Lung (tissue), 12 donors: ENCODE data around the gene SEMA3C. TPM values are rescaled to one million over a fixed set of nuclear protein-coding genes. Genes with fewer than 3 reads are reported as not detected.

Experiments
- ATAC-seq: fragments of 200-7000 bp; cut with Tn5 transposase; one replicate; pipeline ENCODE4 v1.9.1; 2020; ENCODE audit warnings: moderate number of reproducible peaks; ENCODE audit not compliant: insufficient read depth, low FRiP score
- DNase-seq, 3 donors: peaks; one replicate each; pipeline ENCODE4 v3.0.0-alpha.2; 2013 to 2017
- H3K27ac ChIP-seq, 2 donors: one replicate each; pipeline ENCODE4 v1.5.1; 2013; ENCODE audit warnings: mild to moderate bottlenecking in 2 of 2, moderate library complexity in 2 of 2, control low read depth in 1 of 2, inconsistent platforms in 1 of 2, low read depth in 1 of 2, low read length in 1 of 2
- H3K27me3 ChIP-seq, 3 donors: one replicate each; pipeline ENCODE4 v1.5.1; 2013; ENCODE audit warnings: low read length in 2 of 3; ENCODE audit not compliant: control insufficient read depth in 3 of 3, insufficient read depth in 3 of 3
- H3K36me3 ChIP-seq, 4 donors: one replicate each; pipeline ENCODE4 v1.5.1; 2013; ENCODE audit warnings: low read length in 4 of 4, mild to moderate bottlenecking in 1 of 4, moderate library complexity in 1 of 4; ENCODE audit not compliant: control insufficient read depth in 4 of 4, insufficient read depth in 4 of 4
- H3K4me1 ChIP-seq, 5 donors: one replicate each; pipeline ENCODE4 v1.5.1; 2013; ENCODE audit warnings: low read length in 5 of 5, mild to moderate bottlenecking in 2 of 5, moderate library complexity in 1 of 5; ENCODE audit not compliant: control insufficient read depth in 5 of 5, insufficient read depth in 5 of 5
- H3K4me3 ChIP-seq: one replicate; pipeline ENCODE4 v1.5.1; 2013; ENCODE audit warnings: mild to moderate bottlenecking, control low read depth, moderate library complexity
- H3K9ac ChIP-seq, 2 donors: one replicate each; pipeline ENCODE4 v1.5.1; 2013; ENCODE audit warnings: low read length in 2 of 2, control low read depth in 1 of 2; ENCODE audit not compliant: insufficient read depth in 1 of 2
- H3K9me3 ChIP-seq, 4 donors: one replicate each; pipeline ENCODE4 v1.5.1; 2013; ENCODE audit warnings: low read length in 3 of 4, mild to moderate bottlenecking in 1 of 4, moderate library complexity in 1 of 4; ENCODE audit not compliant: control insufficient read depth in 4 of 4, insufficient read depth in 3 of 4
- WGBS, 2 donors: extraction: QIAGEN DNeasy Blood & Tissue Kit; methylation state at CpG; one replicate each; pipeline ENCODE4 v1.1.7; 2013; 5-methylcytosine and 5-hydroxymethylcytosine counted together
- polyA plus RNA-seq, 2 donors: library from polyadenylated mRNA; stranded (reverse); fragments of 200-250 nt; gene quantifications; one replicate each; pipeline ENCODE4 v1.2.1, GENCODE V29; 2013
- total RNA-seq, 2 donors: library from RNA; depleted of rRNA in 1 of 2; stranded (reverse); fragments of >200 nt in 1 of 2; gene quantifications; one replicate each; pipeline ENCODE4 v1.2.1, GENCODE V29; 2014 to 2021
- TF ChIP-seq, protein P1 (sequence below): IDR thresholded peaks from 2 replicates; pipeline ENCODE4 v1.5.1; 2012; ENCODE audit warnings: mild to moderate bottlenecking; ENCODE audit errors: control extremely low read depth, extremely low read depth
- donor health status: control.
- donor health status: control.
- donor health status: Bipolar disorder and iron deficiency.
- donor health status: healthy.
- donor health status: DM: yes; HTN: yes; CAD: no.

Gene SEMA3C
- total and polyA plus RNA-seq, 4 donors: 6.9 to 87.2 (median 33.7) TPM

GRCh38 chr7:80860554-80860953, 58.3 kb downstream of the SEMA3C start:
- DNase-seq (no peak), ATAC-seq (no peak)
- no peaks in the 10 kb centered on the region for H3K27me3 ChIP-seq
- H3K27ac ChIP-seq: peak overlapping the region in 1 of 2 donors; percentile 12
- no peak overlapping the region for H3K4me3 ChIP-seq
- TF ChIP-seq, protein P1, sequence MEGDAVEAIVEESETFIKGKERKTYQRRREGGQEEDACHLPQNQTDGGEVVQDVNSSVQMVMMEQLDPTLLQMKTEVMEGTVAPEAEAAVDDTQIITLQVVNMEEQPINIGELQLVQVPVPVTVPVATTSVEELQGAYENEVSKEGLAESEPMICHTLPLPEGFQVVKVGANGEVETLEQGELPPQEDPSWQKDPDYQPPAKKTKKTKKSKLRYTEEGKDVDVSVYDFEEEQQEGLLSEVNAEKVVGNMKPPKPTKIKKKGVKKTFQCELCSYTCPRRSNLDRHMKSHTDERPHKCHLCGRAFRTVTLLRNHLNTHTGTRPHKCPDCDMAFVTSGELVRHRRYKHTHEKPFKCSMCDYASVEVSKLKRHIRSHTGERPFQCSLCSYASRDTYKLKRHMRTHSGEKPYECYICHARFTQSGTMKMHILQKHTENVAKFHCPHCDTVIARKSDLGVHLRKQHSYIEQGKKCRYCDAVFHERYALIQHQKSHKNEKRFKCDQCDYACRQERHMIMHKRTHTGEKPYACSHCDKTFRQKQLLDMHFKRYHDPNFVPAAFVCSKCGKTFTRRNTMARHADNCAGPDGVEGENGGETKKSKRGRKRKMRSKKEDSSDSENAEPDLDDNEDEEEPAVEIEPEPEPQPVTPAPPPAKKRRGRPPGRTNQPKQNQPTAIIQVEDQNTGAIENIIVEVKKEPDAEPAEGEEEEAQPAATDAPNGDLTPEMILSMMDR: no peak
- H3K9ac ChIP-seq: no peak overlapping the region
- no peaks in the 10 kb centered on the region for H3K9me3 ChIP-seq
- 85 to 86% methylated on average over 4 of the region's 4 CpGs for WGBS, 2 donors
- peaks cover 0 to 18% (median 3%) of the 10 kb centered on the region in 5 donors for H3K4me1 ChIP-seq
- no peaks in the 10 kb centered on the region for H3K36me3 ChIP-seq

DNA sequence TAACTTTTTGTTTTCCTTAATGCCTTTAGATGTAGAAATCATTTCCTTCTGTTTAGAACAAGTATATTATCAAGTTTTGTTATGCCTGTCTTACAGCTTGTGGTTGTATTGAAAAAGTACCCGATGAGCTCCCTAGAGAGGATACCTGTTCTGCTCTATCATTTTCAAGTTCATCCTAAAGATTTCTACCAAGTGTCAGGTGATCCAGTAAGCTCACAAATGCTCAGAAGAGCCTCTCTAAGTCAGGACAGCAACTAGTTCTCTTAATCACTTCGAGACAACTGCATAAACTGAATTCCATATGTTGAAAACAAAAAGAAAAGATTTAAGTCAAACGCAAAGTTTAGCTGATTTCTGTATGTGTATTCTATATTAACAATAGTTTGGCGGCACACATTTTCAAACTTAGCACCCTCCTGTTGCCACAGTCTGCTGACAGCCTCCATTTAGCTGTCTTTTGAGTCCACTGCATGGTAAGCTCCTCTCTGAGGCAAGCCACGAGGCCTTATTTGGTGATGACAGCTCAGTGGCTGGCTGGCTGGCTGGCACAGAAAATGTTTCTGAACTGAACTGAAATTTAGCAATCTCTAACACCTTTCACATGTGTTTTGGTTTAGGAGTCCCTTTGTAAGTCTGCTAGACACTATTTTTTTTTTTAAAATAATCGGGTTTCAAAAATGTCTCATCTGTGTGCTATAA, 59.4 kb downstream of the SEMA3C start:
- WGBS, 2 donors: 83 to 88% methylated on average over 6 of the region's 6 CpGs
- Histone ChIP-seq H3K36me3 (no peaks in the 10 kb centered on the region), H3K4me1 (peaks cover 0 to 18% (median 3%) of the 10 kb centered on the region in 5 donors), H3K27me3 (no peaks in the 10 kb centered on the region), H3K4me3 (no peak overlapping the region), H3K9me3 (no peaks in the 10 kb centered on the region), H3K9ac (no peak overlapping the region), H3K27ac (peak overlapping the region in 1 of 2 donors; percentile 77)
- TF ChIP-seq, protein P1: no peak
- ATAC-seq (no peak), DNase-seq (peak in 2 of 3 donors; percentile 37 to 55)

DNA sequence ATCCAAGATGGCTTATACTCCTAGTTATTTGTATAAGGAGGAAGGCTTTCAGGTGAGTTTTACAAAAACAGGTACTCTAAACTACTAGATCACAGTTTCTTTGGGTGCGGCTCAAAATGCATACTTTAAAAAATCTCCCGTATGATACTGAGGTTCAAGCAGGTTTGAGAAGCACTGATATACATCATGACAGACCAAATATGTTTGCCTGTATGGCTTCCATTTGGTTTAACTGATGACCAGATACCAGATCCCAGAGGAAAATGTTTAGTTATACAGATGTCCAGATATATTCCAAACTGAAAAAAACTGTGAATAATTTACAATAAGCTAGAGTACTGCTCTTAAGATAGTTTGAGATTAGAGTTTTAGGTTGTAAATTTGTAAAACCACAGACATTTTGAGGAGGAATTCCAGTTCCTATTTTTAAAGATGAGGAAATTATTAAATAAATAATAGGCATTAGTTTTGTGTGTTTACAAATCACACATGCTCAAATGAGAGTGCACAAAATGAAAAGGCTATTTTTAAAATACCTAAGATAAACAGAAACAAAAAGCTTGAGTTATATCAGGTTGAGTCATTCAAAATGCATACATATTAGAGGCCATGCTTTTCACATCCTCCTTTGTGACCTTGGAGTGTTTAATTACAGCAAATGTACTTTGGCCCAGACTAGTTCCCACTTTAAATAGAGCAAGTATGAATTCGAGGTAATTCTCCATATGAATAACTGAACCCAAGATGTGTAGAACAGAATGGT, 60.5 kb downstream of the SEMA3C start:
- peaks cover 0 to 18% (median 3%) of the 10 kb centered on the region in 5 donors for H3K4me1 ChIP-seq
- H3K27me3 ChIP-seq: no peaks in the 10 kb centered on the region
- no peaks in the 10 kb centered on the region for H3K36me3 ChIP-seq
- no peak overlapping the region for H3K4me3 ChIP-seq
- no peak overlapping the region for H3K9ac ChIP-seq
- H3K9me3 ChIP-seq: no peaks in the 10 kb centered on the region
- peak overlapping the region in 1 of 2 donors; percentile 68 for H3K27ac ChIP-seq
- WGBS, 2 donors: 47 to 61% methylated on average over 3 of the region's 3 CpGs
- no peak for ATAC-seq
- TF ChIP-seq, protein P1: no peak
- DNase-seq: peak in 1 of 3 donors; percentile 35
